ENCODE data around the gene WDR73. TPM values are rescaled to one million over a fixed set of nuclear protein-coding genes. Genes with fewer than 3 reads are reported as not detected.

The WDR73 gene
- total and polyA plus RNA-seq, 4 donors, result 4.9 to 47.0 (median 23.4) TPM

DNA sequence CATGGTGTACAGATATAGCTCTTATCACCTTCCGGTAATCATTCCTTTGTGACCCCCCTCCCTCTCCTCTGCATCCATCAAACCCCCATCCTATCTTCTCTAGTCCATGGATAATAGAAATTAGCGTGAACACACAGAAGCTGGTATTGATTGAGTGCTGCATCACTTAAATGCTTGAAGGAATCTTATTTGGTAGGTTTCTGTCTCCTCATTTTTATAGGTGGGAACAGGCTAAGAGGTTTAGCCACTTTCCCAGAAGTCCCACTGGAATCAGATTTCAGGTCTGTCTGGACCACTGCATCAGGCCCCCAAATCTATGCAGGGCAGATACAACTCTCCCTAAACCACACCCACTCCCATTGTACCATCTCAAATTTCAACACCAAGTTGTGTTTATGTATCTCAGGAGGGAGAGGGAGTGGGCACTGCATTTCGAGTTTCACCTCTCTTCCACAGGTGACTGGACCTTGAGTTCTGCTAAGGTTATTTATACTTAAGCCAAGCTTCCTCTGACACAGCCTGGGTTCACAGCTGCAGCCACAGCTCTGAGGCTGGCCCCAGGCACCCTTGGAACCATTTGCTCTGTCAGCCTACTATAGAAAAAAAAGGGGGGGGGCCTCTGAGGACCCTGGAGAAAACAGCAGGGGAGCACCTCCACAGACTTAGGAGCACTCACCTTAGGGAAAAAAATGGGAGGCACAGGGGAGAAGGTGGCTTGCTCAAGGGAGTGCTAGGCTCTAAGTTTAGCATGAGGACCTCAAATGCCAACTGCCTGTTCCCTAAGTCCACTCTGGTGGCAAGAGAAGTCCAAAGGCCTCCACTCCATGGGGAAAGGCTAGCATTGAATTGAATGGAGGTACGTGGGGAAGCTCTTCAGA is 6.1 kb upstream of the WDR73 start:
- no peak overlapping the region for H3K4me3 ChIP-seq (ENCODE audit: low read length in 2 of 2)
- H3K36me3 ChIP-seq (ENCODE audit: control insufficient read depth in 1 of 2, insufficient read depth in 2 of 2, low read length in 1 of 2), result no peaks in the 10 kb centered on the region
- no peaks in the 10 kb centered on the region for H3K9me3 ChIP-seq (ENCODE audit: control insufficient read depth, low read length)
- intact Hi-C loops (cut with DNase I), result loop anchor here in 1 of 2 donors (5.0 kb wide), 4 partner anchors 57 to 272 kb away; partner anchors contain the start of genes ALPK3, SEC11A and ZNF592
- WGBS, 2 donors, result 78 to 79% methylated on average over 4 of the region's 4 CpGs
- DNase-seq, result no peak
- no peak overlapping the region for H3K27ac ChIP-seq (ENCODE audit: low read depth in 1 of 2, low read length in 2 of 2)
- no peak for ATAC-seq (ENCODE audit: low FRiP score)
- no peaks in the 10 kb centered on the region for H3K4me1 ChIP-seq (ENCODE audit: control insufficient read depth in 1 of 2, insufficient read depth in 2 of 2, low read length in 2 of 2)
- H3K27me3 ChIP-seq (ENCODE audit: control insufficient read depth in 1 of 2, insufficient read depth in 2 of 2, low read length in 1 of 2), result no peaks in the 10 kb centered on the region

DNA sequence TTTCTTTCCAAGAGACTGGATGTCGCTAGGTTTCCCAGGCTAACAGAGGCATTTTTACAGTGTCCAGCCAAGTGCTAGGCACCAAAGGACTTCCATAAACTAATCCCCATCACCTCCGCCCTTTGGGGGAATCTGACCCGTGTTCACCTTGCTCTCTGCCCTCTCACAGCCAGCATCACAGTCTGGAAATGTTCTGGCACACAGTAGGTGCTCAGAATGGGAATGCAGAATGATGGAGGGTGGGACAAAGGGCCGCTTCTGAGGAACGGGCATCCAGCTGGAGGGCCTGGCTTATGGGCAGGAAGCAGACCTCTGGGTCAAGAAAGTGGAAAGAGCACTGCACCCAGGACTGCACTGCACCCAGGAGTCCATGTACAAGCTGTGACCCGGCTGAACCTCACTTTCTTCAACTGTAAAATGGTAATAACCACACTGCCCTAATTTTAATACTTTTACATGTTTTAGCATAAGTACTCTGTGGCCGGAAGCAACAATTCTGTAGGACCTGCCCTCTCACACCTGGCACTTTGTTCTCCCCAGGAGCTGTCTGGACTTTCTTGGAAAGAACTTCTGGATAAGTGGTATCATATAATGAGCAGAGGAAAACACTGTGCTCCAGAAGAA is 4.8 kb upstream of the WDR73 start:
- Histone ChIP-seq H3K4me1 (ENCODE audit: control insufficient read depth in 1 of 2, insufficient read depth in 2 of 2, low read length in 2 of 2) (no peaks in the 10 kb centered on the region), H3K36me3 (ENCODE audit: control insufficient read depth in 1 of 2, insufficient read depth in 2 of 2, low read length in 1 of 2) (no peaks in the 10 kb centered on the region), H3K4me3 (ENCODE audit: low read length in 2 of 2) (no peak overlapping the region), H3K27ac (ENCODE audit: low read depth in 1 of 2, low read length in 2 of 2) (peak overlapping the region in 1 of 2 donors; percentile 84), H3K27me3 (ENCODE audit: control insufficient read depth in 1 of 2, insufficient read depth in 2 of 2, low read length in 1 of 2) (no peaks in the 10 kb centered on the region), H3K9me3 (ENCODE audit: control insufficient read depth, low read length) (no peaks in the 10 kb centered on the region)
- DNase-seq (no peak), ATAC-seq (ENCODE audit: low FRiP score) (no peak)
- intact Hi-C loops (cut with DNase I), result loop anchor here in 1 of 2 donors (5.0 kb wide), 4 partner anchors 58 to 273 kb away; partner anchors contain the start of genes ALPK3, SEC11A and ZNF592
- 48 to 51% methylated on average over 7 of the region's 7 CpGs for WGBS, 2 donors

DNA sequence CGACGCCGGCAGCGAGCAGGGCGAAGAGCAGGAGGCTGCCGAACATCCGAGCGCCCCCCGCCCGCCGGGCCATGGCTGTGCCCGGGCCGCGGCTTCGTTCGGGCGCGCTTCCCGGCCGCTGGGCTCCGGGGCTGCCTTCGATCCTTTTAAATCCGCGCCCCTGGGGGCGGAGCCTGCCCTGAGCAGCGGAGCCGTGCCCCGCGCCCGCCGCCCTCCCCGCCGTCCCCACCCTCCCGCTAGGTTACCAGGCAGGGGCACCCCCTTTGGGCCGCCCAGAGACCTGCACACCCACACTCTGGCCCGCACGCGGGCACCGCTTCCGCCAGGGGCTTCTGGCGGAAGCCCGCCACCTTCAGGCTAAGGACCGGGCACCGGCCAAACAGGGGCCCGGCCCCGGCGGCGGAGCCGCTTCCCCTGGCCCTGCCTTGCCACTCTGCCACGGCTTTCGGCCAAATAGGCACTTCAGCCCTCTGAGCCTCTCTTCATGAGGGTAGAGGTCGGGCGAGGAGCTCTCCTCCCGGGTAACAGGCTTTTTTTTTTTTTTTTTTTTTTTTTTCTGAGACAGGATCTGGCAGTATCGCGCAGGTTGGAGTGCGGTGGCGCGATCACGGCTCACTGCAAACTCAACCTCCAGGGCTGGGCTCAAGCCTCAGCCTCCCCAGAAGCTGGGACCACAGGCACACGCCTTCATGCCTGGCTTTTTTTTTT is 4.2 kb upstream of the WDR73 start, which contains the start of gene NMB:
Gene NMB (minus strand): TSS at position 120 of the 708 bp plus-strand sequence. CDS start 47 bp downstream, at position 73.
- no peaks in the 10 kb centered on the region for H3K9me3 ChIP-seq (ENCODE audit: control insufficient read depth, low read length)
- peak; percentile 84 for ATAC-seq (ENCODE audit: low FRiP score)
- no peaks in the 10 kb centered on the region for H3K4me1 ChIP-seq (ENCODE audit: control insufficient read depth in 1 of 2, insufficient read depth in 2 of 2, low read length in 2 of 2)
- peak within 1 kb of the TSS; percentile 58 to 63 for H3K4me3 ChIP-seq (ENCODE audit: low read length in 2 of 2)
- 0 to 1% methylated on average over 39 to 61 of the region's 61 CpGs for WGBS, 2 donors
- H3K36me3 ChIP-seq (ENCODE audit: control insufficient read depth in 1 of 2, insufficient read depth in 2 of 2, low read length in 1 of 2), result no peaks in the 10 kb centered on the region
- DNase-seq, result peak; percentile 84 to 93
- intact Hi-C loops (cut with DNase I), result loop anchor here in 1 of 2 donors (5.0 kb wide), 4 partner anchors 59 to 274 kb away; partner anchors contain the start of genes ALPK3, SEC11A and ZNF592
- peak within 1 kb of the TSS in 1 of 2 donors; percentile 84 for H3K27ac ChIP-seq (ENCODE audit: low read depth in 1 of 2, low read length in 2 of 2)
- H3K27me3 ChIP-seq (ENCODE audit: control insufficient read depth in 1 of 2, insufficient read depth in 2 of 2, low read length in 1 of 2), result no peaks in the 10 kb centered on the region

DNA sequence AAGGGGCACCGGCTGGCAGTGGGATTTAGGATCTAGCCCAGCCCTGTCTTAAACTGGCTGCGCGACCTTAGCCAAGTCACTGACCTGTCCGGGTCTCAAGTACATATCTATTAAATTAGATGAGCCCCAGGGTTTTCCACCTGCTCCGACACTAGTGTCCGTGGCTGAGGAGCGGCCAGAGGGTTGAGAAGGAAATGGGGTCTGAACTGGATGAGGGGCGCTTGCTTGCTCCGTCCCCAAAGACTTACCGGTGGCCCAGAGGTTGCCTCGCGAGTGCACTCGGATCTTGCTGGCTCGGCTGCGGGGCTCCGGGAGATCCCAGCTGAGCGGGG is 3.6 kb upstream of the WDR73 start:
- DNase-seq, result no peak
- Histone ChIP-seq H3K27ac (ENCODE audit: low read depth in 1 of 2, low read length in 2 of 2) (peak overlapping the region in 1 of 2 donors; percentile 70), H3K4me3 (ENCODE audit: low read length in 2 of 2) (peak overlapping the region; percentile 58 to 63), H3K9me3 (ENCODE audit: control insufficient read depth, low read length) (no peaks in the 10 kb centered on the region), H3K27me3 (ENCODE audit: control insufficient read depth in 1 of 2, insufficient read depth in 2 of 2, low read length in 1 of 2) (no peaks in the 10 kb centered on the region), H3K36me3 (ENCODE audit: control insufficient read depth in 1 of 2, insufficient read depth in 2 of 2, low read length in 1 of 2) (no peaks in the 10 kb centered on the region), H3K4me1 (ENCODE audit: control insufficient read depth in 1 of 2, insufficient read depth in 2 of 2, low read length in 2 of 2) (no peaks in the 10 kb centered on the region)
- ATAC-seq (ENCODE audit: low FRiP score), result no peak
- 14 to 22% methylated on average over 17 of the region's 17 CpGs for WGBS, 2 donors
- intact Hi-C loops (cut with DNase I), result loop anchor here in 1 of 2 donors (5.0 kb wide), 4 partner anchors 60 to 275 kb away; partner anchors contain the start of genes ALPK3, SEC11A and ZNF592

DNA sequence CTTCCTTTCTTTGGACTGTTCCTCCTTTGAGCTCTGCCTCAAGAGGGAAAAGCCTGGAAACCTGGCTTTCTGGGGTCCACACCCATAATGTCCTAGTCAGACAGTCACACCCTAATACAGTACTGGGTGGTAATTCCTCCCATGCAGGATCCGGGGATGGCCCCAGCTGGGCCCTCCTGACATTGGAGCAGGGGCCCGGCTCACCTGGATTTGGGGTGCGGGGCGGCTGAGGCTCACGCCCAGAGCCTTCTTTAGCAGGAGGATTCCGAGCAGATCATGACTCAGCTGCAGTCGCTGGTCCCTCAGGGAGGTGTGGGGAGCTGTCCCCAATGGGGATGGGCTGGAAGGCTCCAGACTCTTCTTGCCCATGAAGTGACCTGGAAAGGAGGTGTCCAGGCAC is 2.9 kb upstream of the WDR73 start:
- no peak for DNase-seq
- 87 to 92% methylated on average over 7 of the region's 7 CpGs for WGBS, 2 donors
- no peaks in the 10 kb centered on the region for H3K36me3 ChIP-seq (ENCODE audit: control insufficient read depth in 1 of 2, insufficient read depth in 2 of 2, low read length in 1 of 2)
- intact Hi-C loops (cut with DNase I), result loop anchor here in 1 of 2 donors (5.0 kb wide), 4 partner anchors 60 to 275 kb away; partner anchors contain the start of genes ALPK3, SEC11A and ZNF592
- no peak for ATAC-seq (ENCODE audit: low FRiP score)
- H3K4me1 ChIP-seq (ENCODE audit: control insufficient read depth in 1 of 2, insufficient read depth in 2 of 2, low read length in 2 of 2), result no peaks in the 10 kb centered on the region
- H3K27me3 ChIP-seq (ENCODE audit: control insufficient read depth in 1 of 2, insufficient read depth in 2 of 2, low read length in 1 of 2), result no peaks in the 10 kb centered on the region
- no peaks in the 10 kb centered on the region for H3K9me3 ChIP-seq (ENCODE audit: control insufficient read depth, low read length)
- no peak overlapping the region for H3K4me3 ChIP-seq (ENCODE audit: low read length in 2 of 2)
- H3K27ac ChIP-seq (ENCODE audit: low read depth in 1 of 2, low read length in 2 of 2), result no peak overlapping the region

DNA sequence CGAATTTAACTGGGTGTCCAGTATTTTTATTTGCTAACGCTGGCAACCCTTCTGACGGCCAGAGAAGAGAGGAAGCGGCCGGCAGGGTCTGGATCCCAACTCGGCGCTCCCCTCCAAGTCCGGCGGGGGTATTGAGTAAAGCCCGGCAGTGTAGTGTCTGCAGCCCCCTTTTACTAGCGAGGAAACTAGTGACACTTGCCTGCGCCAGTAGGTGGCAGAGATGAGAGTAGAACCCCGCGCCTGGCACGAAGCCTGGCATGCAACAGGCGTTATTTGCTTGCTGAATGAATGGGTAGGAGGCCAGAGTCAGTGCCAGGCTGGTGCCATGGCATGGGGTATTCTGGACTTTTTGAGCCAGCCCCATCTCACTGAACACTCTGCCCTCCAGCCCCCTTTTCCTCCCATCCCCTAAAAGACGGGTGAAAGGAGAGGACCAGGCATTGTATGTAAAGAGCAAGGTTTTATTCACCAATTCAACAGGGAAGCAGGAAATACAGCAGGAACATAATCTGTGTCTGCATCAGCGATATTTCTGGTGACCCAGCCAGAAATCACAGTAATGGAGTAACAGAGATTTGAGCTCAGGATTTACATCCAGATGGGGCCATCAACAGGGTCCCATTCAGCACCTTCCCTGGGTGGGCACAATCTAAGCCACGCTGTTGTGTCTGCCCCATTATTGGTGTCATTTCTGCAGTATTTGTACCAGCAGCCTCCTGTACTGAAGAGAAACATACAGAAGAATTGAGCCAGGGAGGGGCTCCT is 788 bp upstream of the WDR73 start:
- Histone ChIP-seq H3K36me3 (ENCODE audit: control insufficient read depth in 1 of 2, insufficient read depth in 2 of 2, low read length in 1 of 2) (no peaks in the 10 kb centered on the region), H3K4me3 (ENCODE audit: low read length in 2 of 2) (peak overlapping the region; percentile 51 to 79), H3K27me3 (ENCODE audit: control insufficient read depth in 1 of 2, insufficient read depth in 2 of 2, low read length in 1 of 2) (no peaks in the 10 kb centered on the region), H3K4me1 (ENCODE audit: control insufficient read depth in 1 of 2, insufficient read depth in 2 of 2, low read length in 2 of 2) (no peaks in the 10 kb centered on the region), H3K27ac (ENCODE audit: low read depth in 1 of 2, low read length in 2 of 2) (peak overlapping the region in 1 of 2 donors; percentile 80), H3K9me3 (ENCODE audit: control insufficient read depth, low read length) (no peaks in the 10 kb centered on the region)
- DNase-seq, result peak; percentile 89 to 91
- peak; percentile 63 for ATAC-seq (ENCODE audit: low FRiP score)
- 3 to 5% methylated on average over 19 of the region's 19 CpGs for WGBS, 2 donors
- intact Hi-C loops (cut with DNase I), result loop anchor here in 1 of 2 donors (5.0 kb wide), 4 partner anchors 62 to 277 kb away; partner anchors contain the start of genes ALPK3, SEC11A and ZNF592

DNA sequence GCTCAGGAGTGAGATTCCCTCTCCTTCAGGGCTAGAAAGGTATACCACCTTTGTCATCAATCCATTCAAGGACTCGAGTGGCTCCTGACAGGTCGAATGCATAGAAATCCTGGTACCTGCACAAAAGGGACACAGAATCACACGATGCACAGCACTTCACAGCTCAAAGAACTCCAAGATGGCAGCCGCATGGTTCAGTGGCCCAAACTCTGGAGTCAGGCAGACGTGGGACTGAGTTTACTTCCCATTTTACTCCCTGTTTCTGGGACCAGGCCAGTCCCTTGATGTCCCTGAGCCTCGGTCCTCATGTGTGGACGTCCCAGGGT is 536 bp downstream of the WDR73 start:
- H3K36me3 ChIP-seq (ENCODE audit: control insufficient read depth in 1 of 2, insufficient read depth in 2 of 2, low read length in 1 of 2), result peaks cover 0 to 2% of the 10 kb centered on the region in 2 donors
- DNase-seq (no peak), ATAC-seq (ENCODE audit: low FRiP score) (peak; percentile 5)
- H3K4me3 ChIP-seq (ENCODE audit: low read length in 2 of 2), result peak overlapping the region; percentile 41 to 43
- intact Hi-C loops (cut with DNase I), result no loop called here
- H3K27ac ChIP-seq (ENCODE audit: low read depth in 1 of 2, low read length in 2 of 2), result peak overlapping the region in 1 of 2 donors; percentile 18
- H3K27me3 ChIP-seq (ENCODE audit: control insufficient read depth in 1 of 2, insufficient read depth in 2 of 2, low read length in 1 of 2), result no peaks in the 10 kb centered on the region
- H3K4me1 ChIP-seq (ENCODE audit: control insufficient read depth in 1 of 2, insufficient read depth in 2 of 2, low read length in 2 of 2), result no peaks in the 10 kb centered on the region
- no peaks in the 10 kb centered on the region for H3K9me3 ChIP-seq (ENCODE audit: control insufficient read depth, low read length)
- 14 to 16% methylated on average over 7 of the region's 7 CpGs for WGBS, 2 donors

DNA sequence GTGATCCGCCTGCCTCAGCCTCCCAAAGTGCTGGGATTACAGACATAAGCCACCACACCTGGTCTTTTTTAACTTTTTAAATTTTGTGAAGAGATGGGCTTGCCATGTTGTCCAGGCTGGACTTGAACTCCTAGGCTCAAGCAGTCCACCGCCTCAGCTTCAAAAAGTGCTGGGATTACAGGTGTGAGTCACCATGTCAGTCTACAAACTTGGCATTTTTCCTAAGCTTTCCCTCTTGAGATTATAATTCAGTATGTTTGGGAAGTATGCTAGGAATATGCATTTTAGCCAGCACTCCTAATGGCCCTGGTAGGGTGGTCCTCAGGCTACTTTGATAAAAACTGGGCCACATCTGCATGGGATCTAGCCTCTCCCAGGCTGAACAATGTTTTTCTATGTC is 4.4 kb downstream of the WDR73 start:
- 73 to 83% methylated on average over 2 of the region's 2 CpGs for WGBS, 2 donors
- H3K36me3 ChIP-seq (ENCODE audit: control insufficient read depth in 1 of 2, insufficient read depth in 2 of 2, low read length in 1 of 2), result peaks cover 0 to 6% of the 10 kb centered on the region in 2 donors
- intact Hi-C loops (cut with DNase I), result no loop called here
- H3K27ac ChIP-seq (ENCODE audit: low read depth in 1 of 2, low read length in 2 of 2), result no peak overlapping the region
- ATAC-seq (ENCODE audit: low FRiP score) (no peak), DNase-seq (no peak)
- H3K4me3 ChIP-seq (ENCODE audit: low read length in 2 of 2), result no peak overlapping the region
- no peaks in the 10 kb centered on the region for H3K27me3 ChIP-seq (ENCODE audit: control insufficient read depth in 1 of 2, insufficient read depth in 2 of 2, low read length in 1 of 2)
- H3K9me3 ChIP-seq (ENCODE audit: control insufficient read depth, low read length), result no peaks in the 10 kb centered on the region
- no peaks in the 10 kb centered on the region for H3K4me1 ChIP-seq (ENCODE audit: control insufficient read depth in 1 of 2, insufficient read depth in 2 of 2, low read length in 2 of 2)

Data from aorta (tissue), 5 donors.